Neural progenitor cell (in vitro differentiated cells): ENCODE measurements around the gene FRMPD4. TPM values are rescaled to one million over a fixed set of nuclear protein-coding genes. Genes with fewer than 3 reads are reported as not detected.

ENCODE experiments used
- DNase-seq: peaks from one replicate; pipeline ENCODE4 v3.0.0-alpha.2; 2016; ENCODE audit warnings: low spot score
- H2AFZ ChIP-seq: fragments of 200-600 bp; sonication (generic); replicated peaks from 2 replicates; pipeline ENCODE4 v1.6.1; 2016; ENCODE audit warnings: antibody characterized with exemption
- H3F3A ChIP-seq: fragments of 200-600 bp; sonication (generic); 2 replicates; pipeline ENCODE4 v1.6.1; 2016; ENCODE audit warnings: antibody characterized with exemption, low read depth
- H3K27ac ChIP-seq: fragments of 200-600 bp; sonication (generic); 2 replicates; pipeline ENCODE4 v1.5.1; 2016; ENCODE audit warnings: mild to moderate bottlenecking
- H3K27me3 ChIP-seq: fragments of 200-600 bp; sonication (generic); 2 replicates; pipeline ENCODE4 v1.6.1; 2016; ENCODE audit warnings: mild to moderate bottlenecking, moderate library complexity
- H3K36me3 ChIP-seq: fragments of 200-600 bp; sonication (generic); 2 replicates; pipeline ENCODE4 v1.5.1; 2016
- H3K4me1 ChIP-seq: fragments of 200-600 bp; sonication (generic); 2 replicates; pipeline ENCODE4 v1.6.1; 2016; ENCODE audit warnings: mixed run types
- H3K4me2 ChIP-seq: fragments of 200-600 bp; sonication (generic); 2 replicates; pipeline ENCODE4 v1.6.1; 2016
- H3K4me3 ChIP-seq: fragments of 200-600 bp; sonication (generic); 2 replicates; pipeline ENCODE4 v1.5.1; 2016
- H3K79me2 ChIP-seq: fragments of 200-600 bp; sonication (generic); 2 replicates; pipeline ENCODE4 v1.6.1; 2016; ENCODE audit warnings: low read depth
- H3K9ac ChIP-seq: fragments of 200-600 bp; sonication (generic); 2 replicates; pipeline ENCODE4 v1.6.1; 2016
- H3K9me3 ChIP-seq: fragments of 200-600 bp; sonication (generic); 2 replicates; pipeline ENCODE4 v1.5.1; 2016; ENCODE audit warnings: low read depth
- H4K20me1 ChIP-seq: fragments of 200-600 bp; sonication (generic); 2 replicates; pipeline ENCODE4 v1.6.1; 2016; ENCODE audit warnings: low read depth
- H3K27ac Mint-ChIP-seq: 3 replicates; pipeline ENCODE4 v1.8.0; 2021; ENCODE audit warnings: mixed read lengths
- H3K27me3 Mint-ChIP-seq: 2 replicates; pipeline ENCODE4 v1.8.0; 2022; ENCODE audit warnings: low read depth, mild to moderate bottlenecking, inconsistent platforms, moderate library complexity, mixed read lengths; ENCODE audit not compliant: insufficient read depth
- H3K36me3 Mint-ChIP-seq: 3 replicates; pipeline ENCODE4 v1.8.0; 2021; ENCODE audit warnings: mixed read lengths
- H3K4me1 Mint-ChIP-seq: 3 replicates; pipeline ENCODE4 v1.8.0; 2021; ENCODE audit warnings: mixed read lengths
- H3K4me3 Mint-ChIP-seq: 3 replicates; pipeline ENCODE4 v1.8.0; 2021; ENCODE audit warnings: mild to moderate bottlenecking, moderate library complexity, mixed read lengths
- H3K9me3 Mint-ChIP-seq: 3 replicates; pipeline ENCODE4 v1.8.0; 2020; ENCODE audit warnings: mixed read lengths
- CTCF ChIP-seq: fragments of 200-600 bp; sonication (generic); IDR thresholded peaks from 2 replicates; pipeline ENCODE4 v1.5.1; 2017; ENCODE audit warnings: antibody characterized with exemption, mild to moderate bottlenecking
- EZH2 ChIP-seq: fragments of 200-600 bp; sonication (generic); IDR thresholded peaks from 2 replicates; pipeline ENCODE4 v1.6.1; 2017; ENCODE audit warnings: antibody characterized with exemption, mild to moderate bottlenecking, moderate library complexity
- EZH2phosphoT487 ChIP-seq: fragments of 200-600 bp; sonication (generic); IDR thresholded peaks from 2 replicates; pipeline ENCODE4 v1.6.1; 2017; ENCODE audit warnings: antibody characterized with exemption
- total RNA-seq: library from RNA; depleted of rRNA; stranded (reverse); fragments of >200 nt; gene quantifications from 2 replicates; pipeline ENCODE4 v1.2.3, GENCODE V29; 2015; ENCODE audit warnings: low replicate concordance

The FRMPD4 gene
- total RNA-seq, 1 donor from 2014 or later = not detected

GRCh38 chrX:12322031-12322430 is 183.8 kb downstream of the FRMPD4 start:
- TF ChIP-seq EZH2 (no peak), EZH2phosphoT487 (no peak), CTCF (no peak)
- Mint-ChIP-seq H3K9me3 (peaks cover 3% of the 10 kb centered on the region), H3K4me3 (no peak overlapping the region), H3K36me3 (no peaks in the 10 kb centered on the region), H3K27me3 (no peaks in the 10 kb centered on the region), H3K27ac (no peak overlapping the region), H3K4me1 (no peaks in the 10 kb centered on the region)
- no peak for DNase-seq
- Histone ChIP-seq H3K9me3 (peaks cover 3% of the 10 kb centered on the region), H3K4me2 (no peak overlapping the region), H3K27ac (no peak overlapping the region), H3K27me3 (no peaks in the 10 kb centered on the region), H3K4me3 (no peak overlapping the region), H3F3A (no peaks in the 10 kb centered on the region), H3K9ac (no peak overlapping the region), H3K4me1 (no peaks in the 10 kb centered on the region), H4K20me1 (no peaks in the 10 kb centered on the region), H2AFZ (no peak overlapping the region), H3K79me2 (no peaks in the 10 kb centered on the region), H3K36me3 (no peaks in the 10 kb centered on the region)

- H3K4me2 ChIP-seq = no peak overlapping the region
- H3K27ac Mint-ChIP-seq = no peak overlapping the region
- peaks cover 3% of the 10 kb centered on the region for H3K9me3 ChIP-seq
- no peaks in the 10 kb centered on the region for H3K4me1 ChIP-seq
- H3K36me3 Mint-ChIP-seq = no peaks in the 10 kb centered on the region
- H4K20me1 ChIP-seq = no peaks in the 10 kb centered on the region
- H3K36me3 ChIP-seq = no peaks in the 10 kb centered on the region
- H3K27me3 Mint-ChIP-seq = no peaks in the 10 kb centered on the region
- no peaks in the 10 kb centered on the region for H3K27me3 ChIP-seq
- no peaks in the 10 kb centered on the region for H3K4me1 Mint-ChIP-seq
- H2AFZ ChIP-seq = no peak overlapping the region
- no peaks in the 10 kb centered on the region for H3K9me3 Mint-ChIP-seq
- no peak overlapping the region for H3K27ac ChIP-seq
- no peak overlapping the region for H3K4me3 ChIP-seq
- no peak for TF ChIP-seq EZH2
- TF ChIP-seq CTCF = no peak
- H3K79me2 ChIP-seq = no peaks in the 10 kb centered on the region
- no peak overlapping the region for H3K4me3 Mint-ChIP-seq
- H3K9ac ChIP-seq = no peak overlapping the region
- no peaks in the 10 kb centered on the region for H3F3A ChIP-seq
- no peak for DNase-seq
These were observed 186.9 kb downstream of the FRMPD4 start for GRCh38 chrX:12325171-12325570.

- DNase-seq = no peak
- H3K27me3 Mint-ChIP-seq = no peaks in the 10 kb centered on the region
- H3K79me2 ChIP-seq = no peaks in the 10 kb centered on the region
- H3K27me3 ChIP-seq = no peaks in the 10 kb centered on the region
- no peaks in the 10 kb centered on the region for H4K20me1 ChIP-seq
- no peaks in the 10 kb centered on the region for H3F3A ChIP-seq
- no peaks in the 10 kb centered on the region for H3K9me3 ChIP-seq
- no peak overlapping the region for H3K4me2 ChIP-seq
- H3K27ac Mint-ChIP-seq = no peak overlapping the region
- H3K9ac ChIP-seq = no peak overlapping the region
- no peaks in the 10 kb centered on the region for H3K4me1 Mint-ChIP-seq
- no peak overlapping the region for H3K4me3 ChIP-seq
- H3K9me3 Mint-ChIP-seq = no peaks in the 10 kb centered on the region
- TF ChIP-seq CTCF (no peak), EZH2phosphoT487 (no peak), EZH2 (no peak)
- no peaks in the 10 kb centered on the region for H3K4me1 ChIP-seq
- H3K36me3 Mint-ChIP-seq = no peaks in the 10 kb centered on the region
- H3K27ac ChIP-seq = no peak overlapping the region
- no peaks in the 10 kb centered on the region for H3K36me3 ChIP-seq
- H3K4me3 Mint-ChIP-seq = no peak overlapping the region
- no peak overlapping the region for H2AFZ ChIP-seq
These were observed 189.6 kb downstream of the FRMPD4 start for GRCh38 chrX:12327836-12328235.

GRCh38 chrX:12329476-12329875 is 191.2 kb downstream of the FRMPD4 start:
- Mint-ChIP-seq H3K4me3 (no peak overlapping the region), H3K36me3 (no peaks in the 10 kb centered on the region), H3K9me3 (peaks cover under 1% of the 10 kb centered on the region), H3K27me3 (no peaks in the 10 kb centered on the region), H3K4me1 (no peaks in the 10 kb centered on the region), H3K27ac (no peak overlapping the region)
- no peak overlapping the region for H3K4me2 ChIP-seq
- H2AFZ ChIP-seq = no peak overlapping the region
- H3K4me1 ChIP-seq = no peaks in the 10 kb centered on the region
- no peaks in the 10 kb centered on the region for H3K36me3 ChIP-seq
- no peak overlapping the region for H3K27ac ChIP-seq
- no peak overlapping the region for H3K9ac ChIP-seq
- DNase-seq = no peak
- H4K20me1 ChIP-seq = no peaks in the 10 kb centered on the region
- H3K4me3 ChIP-seq = no peak overlapping the region
- H3F3A ChIP-seq = no peaks in the 10 kb centered on the region
- no peaks in the 10 kb centered on the region for H3K79me2 ChIP-seq
- TF ChIP-seq EZH2 (no peak), EZH2phosphoT487 (no peak), CTCF (no peak)
- no peaks in the 10 kb centered on the region for H3K9me3 ChIP-seq
- H3K27me3 ChIP-seq = no peaks in the 10 kb centered on the region
